HCT116 (cell line): ENCODE results near the gene STK16. TPM values are rescaled to one million over a fixed set of nuclear protein-coding genes. Genes with fewer than 3 reads are reported as not detected.
A peak's percentile ranks its signal among the peaks of the same experiment; 100 is the strongest.

Source experiments
- ATAC-seq: fragments of 200-7000 bp; cut with Tn5 transposase; 2 replicates; pipeline ENCODE4 v1.9.1; 2020; ENCODE audit warnings: mild to moderate bottlenecking, moderate library complexity
- BruUV-seq: library from RNA; stranded (reverse); fragments of 400-500 nt; replicated peaks from 2 replicates; lab custom pipeline; 2021; lab: Mats Ljungman, UMichigan
- CTCF ChIA-PET: fragments of 300-600 bp; sonication (Branson Sonifier 250); formaldehyde crosslinking; loops from one replicate; lab custom pipeline; 2021; ENCODE audit warnings: antibody characterized with exemption; lab: Charles Lee
- POLR2A ChIA-PET: fragments of 300-600, 350-600 bp; sonication (Branson Sonifier 250); formaldehyde crosslinking; loops from one replicate; lab custom pipeline; 2021; ENCODE audit warnings: antibody characterized with exemption; lab: Charles Lee
- RAD21 ChIA-PET, 2 experiments: fragments of 300-600 bp; sonication (Branson Sonifier 250); formaldehyde crosslinking; loops; one replicate each; lab custom pipeline; 2023; ENCODE audit warnings: low total read pairs in 2 of 2; ENCODE audit not compliant: uncharacterized antibody in 2 of 2, unreplicated experiment in 2 of 2, low non-redundant PET in 1 of 2; lab: Charles Lee
- DNase-seq: peaks from one replicate; pipeline ENCODE4 v3.0.0-alpha.2; 2010; ENCODE audit warnings: low read depth, low spot score
- H2AFZ ChIP-seq: fragments of 200-600 bp; shearing (Covaris generic), sonication (generic); 2 replicates; pipeline ENCODE4 v1.6.1; 2017; ENCODE audit warnings: low read depth, mixed run types, mixed read lengths, antibody characterized with exemption, low read length; ENCODE audit not compliant: poor library complexity, severe bottlenecking
- H3K27ac ChIP-seq: 2 replicates; pipeline ENCODE4 v1.5.1; 2012; ENCODE audit warnings: low read depth, low read length
- H3K27me3 ChIP-seq: fragments of 200-600 bp; sonication (generic); 2 replicates; pipeline ENCODE4 v1.6.1; 2016; ENCODE audit warnings: mixed run types, low read length, mixed read lengths; ENCODE audit not compliant: insufficient read depth
- H3K36me3 ChIP-seq, 2 experiments: fragments of 200-500 bp in 1 of 2; fragments of 200-600 bp in 1 of 2; sonication (Bioruptor generic) in 1 of 2; sonication (generic) in 1 of 2; 2 replicates each; pipeline versions ENCODE4 v1.5.1 to v1.6.1; 2014 to 2016; ENCODE audit warnings: low read length in 2 of 2, inconsistent platforms in 1 of 2, mixed read lengths in 1 of 2, mixed run types in 1 of 2; ENCODE audit not compliant: insufficient read depth in 2 of 2, control insufficient read depth in 1 of 2
- H3K4me1 ChIP-seq, 2 experiments: fragments of 200-600 bp in 1 of 2; sonication (generic) in 1 of 2; 2 replicates each; pipeline versions ENCODE4 v1.5.1 to v1.6.1; 2012 to 2017; ENCODE audit warnings: low read length in 2 of 2, inconsistent platforms in 1 of 2, mild to moderate bottlenecking in 1 of 2, mixed read lengths in 1 of 2, mixed run types in 1 of 2, moderate library complexity in 1 of 2; ENCODE audit not compliant: insufficient read depth in 2 of 2, control insufficient read depth in 1 of 2
- H3K4me2 ChIP-seq: fragments of 200-600 bp; sonication (generic); 2 replicates; pipeline ENCODE4 v1.6.1; 2017; ENCODE audit warnings: mixed run types, low read length, mixed read lengths
- H3K4me3 ChIP-seq, 2 experiments: fragments of 200-600 bp in 1 of 2; sonication (generic) in 1 of 2; replicated peaks in 1 of 2; 2 replicates each; pipeline ENCODE4 v1.5.1; 2011 to 2016; ENCODE audit warnings: low read length in 2 of 2, control low read depth in 1 of 2, low read depth in 1 of 2, mild to moderate bottlenecking in 1 of 2, mixed read lengths in 1 of 2, mixed run types in 1 of 2
- H3K79me2 ChIP-seq: fragments of 200-600 bp; sonication (generic); 2 replicates; pipeline ENCODE4 v1.6.1; 2017; ENCODE audit warnings: mild to moderate bottlenecking, mixed run types, low read length, moderate library complexity, mixed read lengths; ENCODE audit not compliant: insufficient read depth
- H3K9ac ChIP-seq: fragments of 200-600 bp; sonication (generic); 2 replicates; pipeline ENCODE4 v1.6.1; 2016; ENCODE audit warnings: low read length, mixed read lengths
- H3K9me2 ChIP-seq: fragments of 200-600 bp; sonication (generic), shearing (Covaris generic); 2 replicates; pipeline ENCODE4 v1.6.1; 2017; ENCODE audit warnings: mixed run types, mild to moderate bottlenecking, moderate library complexity; ENCODE audit not compliant: insufficient read depth
- H3K9me3 ChIP-seq, 2 experiments: fragments of 200-500 bp in 1 of 2; fragments of 200-600 bp in 1 of 2; sonication (Bioruptor generic) in 1 of 2; sonication (generic) in 1 of 2; 2 replicates each; pipeline ENCODE4 v1.6.1; 2014 to 2017; ENCODE audit warnings: low read length in 2 of 2, mixed read lengths in 2 of 2, inconsistent platforms in 1 of 2, low read depth in 1 of 2, mild to moderate bottlenecking in 1 of 2, mixed run types in 1 of 2, moderate library complexity in 1 of 2; ENCODE audit not compliant: control insufficient read depth in 1 of 2, insufficient read depth in 1 of 2
- H4K20me1 ChIP-seq: fragments of 200-600 bp; sonication (generic), shearing (Covaris generic); 2 replicates; pipeline ENCODE4 v1.6.1; 2017; ENCODE audit warnings: mixed run types, mild to moderate bottlenecking, moderate library complexity; ENCODE audit not compliant: insufficient read depth
- CEBPB ChIP-seq: IDR thresholded peaks from 2 replicates; pipeline ENCODE4 v1.6.1; 2012; ENCODE audit warnings: low read depth
- SP1 ChIP-seq: IDR thresholded peaks from 2 replicates; pipeline ENCODE4 v1.6.1; 2012; ENCODE audit warnings: low read depth
- YY1 ChIP-seq: IDR thresholded peaks from 2 replicates; pipeline ENCODE4 v1.6.1; 2011; ENCODE audit warnings: low read length, low read depth, moderate library complexity, mild to moderate bottlenecking; ENCODE audit not compliant: insufficient replicate concordance; ENCODE audit errors: extremely low read depth
- ZNF274 ChIP-seq: fragments of 200-500 bp; sonication (Bioruptor generic); IDR thresholded peaks from 2 replicates; pipeline ENCODE4 v1.6.1; 2014; ENCODE audit warnings: mild to moderate bottlenecking, low read depth, low read length, inconsistent platforms
- intact Hi-C: fragments of 100-400 bp; cut with micrococcal nuclease; formaldehyde crosslinking; loops from 2 replicates; pipeline ENCODE4 v1.10.0; 2022
- total RNA-seq: library from RNA; stranded (reverse); gene quantifications from one replicate; pipeline ENCODE4 v1.2.1, GENCODE V29; 2021; ENCODE audit not compliant: unreplicated experiment

Gene STK16
- total RNA-seq, 1 experiment from 2014 or later: 31.4 TPM

- Histone ChIP-seq H3K27ac (no peak overlapping the region), H2AFZ (no peak overlapping the region), H3K9me3 (no peaks in the 10 kb centered on the region), H3K27me3 (no peaks in the 10 kb centered on the region), H3K9ac (no peak overlapping the region), H3K36me3 (no peaks in the 10 kb centered on the region), H3K4me1 (peaks cover 16 to 18% of the 10 kb centered on the region in 2 experiments), H3K4me2 (peak overlapping the region; percentile 41; the same call in 1 of the 2 replicates), H3K79me2 (no peaks in the 10 kb centered on the region), H3K4me3 (no peak overlapping the region), H3K9me2 (no peaks in the 10 kb centered on the region), H4K20me1 (no peaks in the 10 kb centered on the region)
- TF ChIP-seq ZNF274 (no peak), CEBPB (no peak), YY1 (no peak)
- no peak for ATAC-seq
- DNase-seq: no peak
- ChIA-PET POLR2A (no interaction called here), CTCF (no interaction called here), RAD21 (no interaction called here)
- intact Hi-C loops: no loop called here
- no TSS peak for BruUV-seq
Observed at GRCh38 chr2:219289195-219289536, 43.9 kb downstream of the STK16 start.

- Histone ChIP-seq H3K36me3 (no peaks in the 10 kb centered on the region), H3K4me2 (peak overlapping the region; percentile 41; the same call in 1 of the 2 replicates), H3K4me1 (peaks cover 16 to 23% of the 10 kb centered on the region in 2 experiments)
- POLR2A ChIA-PET: no interaction called here
- no peak for ATAC-seq
- TF ChIP-seq SP1: no peak
- TF ChIP-seq, all 23 proteins: peak for 0
- no peaks in the 10 kb centered on the region for H4K20me1 ChIP-seq
- H3K79me2 ChIP-seq: no peaks in the 10 kb centered on the region
- H3K9ac ChIP-seq: no peak overlapping the region
- no peak overlapping the region for H3K27ac ChIP-seq
- no peak overlapping the region for H2AFZ ChIP-seq
- no peaks in the 10 kb centered on the region for H3K9me3 ChIP-seq
- CTCF ChIA-PET: interaction anchor here (1.0 kb wide), 1 partner anchor 10 kb away, joined by 3 read pairs; the partner anchor contains the start of gene DNAJB2
- no peaks in the 10 kb centered on the region for H3K9me2 ChIP-seq
- intact Hi-C loops: no loop called here
- no peak for DNase-seq
- no peaks in the 10 kb centered on the region for H3K27me3 ChIP-seq
- no peak overlapping the region for H3K4me3 ChIP-seq
- BruUV-seq: no TSS peak
- RAD21 ChIA-PET: no interaction called here
Observed at GRCh38 chr2:219289537-219290361, 44.5 kb downstream of the STK16 start.
